Neural cell (in vitro differentiated cells): ENCODE measurements around the gene RSRC1.

Source experiments
- EZH2 ChIP-seq: fragments of 200-600, 300-800 bp; shearing (Covaris generic), sonication (generic); IDR thresholded peaks from 2 replicates; pipeline ENCODE4 v1.6.1; 2014; ENCODE audit warnings: antibody characterized with exemption, low read length, borderline replicate concordance, mild to moderate bottlenecking; ENCODE audit not compliant: insufficient read depth, poor library complexity, severe bottlenecking
- TF ChIP-seq, protein P1 (sequence below): fragments of 450-650 bp; IDR thresholded peaks from 2 replicates; pipeline ENCODE4 v1.5.1; 2014; ENCODE audit warnings: antibody characterized with exemption, mild to moderate bottlenecking, moderate library complexity; ENCODE audit not compliant: poor library complexity, severe bottlenecking

DNA sequence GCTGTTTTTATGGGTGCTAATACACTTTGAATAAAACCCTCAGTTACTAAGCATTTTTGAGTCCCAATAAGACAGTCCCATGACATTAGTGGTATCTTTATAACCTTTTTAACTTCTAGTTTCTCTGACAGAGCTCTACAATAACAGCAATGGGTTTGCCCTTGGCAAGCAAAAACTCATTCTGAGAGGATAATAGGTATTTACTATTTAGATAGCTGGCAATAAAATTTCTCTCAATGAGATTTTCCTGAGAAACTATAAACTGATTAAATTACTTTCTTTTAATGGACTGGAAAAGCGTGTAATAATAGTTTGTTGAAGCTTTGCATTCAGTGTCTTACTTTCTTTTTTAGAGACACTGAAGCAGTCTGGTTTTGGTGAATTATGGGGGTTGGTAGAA is 293.1 kb downstream of the RSRC1 start:
- TF ChIP-seq EZH2, result no peak
- TF ChIP-seq, protein P1, sequence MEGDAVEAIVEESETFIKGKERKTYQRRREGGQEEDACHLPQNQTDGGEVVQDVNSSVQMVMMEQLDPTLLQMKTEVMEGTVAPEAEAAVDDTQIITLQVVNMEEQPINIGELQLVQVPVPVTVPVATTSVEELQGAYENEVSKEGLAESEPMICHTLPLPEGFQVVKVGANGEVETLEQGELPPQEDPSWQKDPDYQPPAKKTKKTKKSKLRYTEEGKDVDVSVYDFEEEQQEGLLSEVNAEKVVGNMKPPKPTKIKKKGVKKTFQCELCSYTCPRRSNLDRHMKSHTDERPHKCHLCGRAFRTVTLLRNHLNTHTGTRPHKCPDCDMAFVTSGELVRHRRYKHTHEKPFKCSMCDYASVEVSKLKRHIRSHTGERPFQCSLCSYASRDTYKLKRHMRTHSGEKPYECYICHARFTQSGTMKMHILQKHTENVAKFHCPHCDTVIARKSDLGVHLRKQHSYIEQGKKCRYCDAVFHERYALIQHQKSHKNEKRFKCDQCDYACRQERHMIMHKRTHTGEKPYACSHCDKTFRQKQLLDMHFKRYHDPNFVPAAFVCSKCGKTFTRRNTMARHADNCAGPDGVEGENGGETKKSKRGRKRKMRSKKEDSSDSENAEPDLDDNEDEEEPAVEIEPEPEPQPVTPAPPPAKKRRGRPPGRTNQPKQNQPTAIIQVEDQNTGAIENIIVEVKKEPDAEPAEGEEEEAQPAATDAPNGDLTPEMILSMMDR, result no peak
